ENCODE results near the gene HEY2. TPM values are rescaled to one million over a fixed set of nuclear protein-coding genes. Genes with fewer than 3 reads are reported as not detected.
"Not testable (repeated sequence)": the region's sequence is repeated elsewhere in the genome, so short reads cannot be mapped to it uniquely, and the experiment has no call there.

Gene HEY2
- total and polyA plus RNA-seq, 3 experiments from 2014 or later, result 0.09 to 0.20 (median 0.09) TPM

DNA sequence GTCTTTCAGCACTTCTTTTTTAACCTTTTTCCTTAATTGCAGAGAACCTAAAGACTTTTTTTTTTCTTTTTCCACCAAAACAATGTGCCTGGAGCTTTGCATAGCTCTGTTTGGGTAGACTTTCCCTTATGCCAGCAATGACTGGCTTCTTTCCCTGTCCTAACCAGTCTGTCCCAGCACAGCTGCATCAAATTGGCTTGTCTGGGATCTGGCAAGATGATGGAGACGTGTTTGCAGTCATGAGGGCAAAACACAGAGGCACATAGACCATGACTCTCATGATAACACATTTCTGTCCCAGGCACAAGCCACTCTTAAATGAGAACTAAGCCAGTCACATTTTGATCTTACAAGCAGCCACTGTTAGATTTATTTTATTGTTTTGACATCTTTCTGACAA is 16.5 kb downstream of the HEY2 start:
- POLR2A ChIA-PET, result no interaction called here
- no peaks in the 10 kb centered on the region for H3K36me3 ChIP-seq (ENCODE audit: insufficient read depth, low read length)
- peaks cover 6% of the 10 kb centered on the region for H3K27me3 ChIP-seq (ENCODE audit: insufficient read depth, low read length, poor library complexity, severe bottlenecking)
- CTCF ChIA-PET, result interaction anchor here (1.1 kb wide), 1 partner anchor 455 kb away, joined by 4 read pairs; no protein-coding TSS in a partner anchor
- no peaks in the 10 kb centered on the region for H3K9me3 ChIP-seq (ENCODE audit: low read length)
- no peak for DNase-seq
- peaks cover 9 to 49% of the 10 kb centered on the region in 2 donors for H3K27me3 Mint-ChIP-seq
- H3K4me1 Mint-ChIP-seq, result no peaks in the 10 kb centered on the region
- H3K4me1 ChIP-seq (ENCODE audit: insufficient read depth, low read length), result no peaks in the 10 kb centered on the region
- no peak overlapping the region for H3K4me3 Mint-ChIP-seq
- H3K4me3 ChIP-seq (ENCODE audit: low read length), result no peak overlapping the region
- no peaks in the 10 kb centered on the region for H3K9me3 Mint-ChIP-seq
- no peak overlapping the region for H3K27ac ChIP-seq (ENCODE audit: low read depth, low read length)
- H3K36me3 Mint-ChIP-seq, result no peaks in the 10 kb centered on the region
- no peak overlapping the region for H3K27ac Mint-ChIP-seq

DNA sequence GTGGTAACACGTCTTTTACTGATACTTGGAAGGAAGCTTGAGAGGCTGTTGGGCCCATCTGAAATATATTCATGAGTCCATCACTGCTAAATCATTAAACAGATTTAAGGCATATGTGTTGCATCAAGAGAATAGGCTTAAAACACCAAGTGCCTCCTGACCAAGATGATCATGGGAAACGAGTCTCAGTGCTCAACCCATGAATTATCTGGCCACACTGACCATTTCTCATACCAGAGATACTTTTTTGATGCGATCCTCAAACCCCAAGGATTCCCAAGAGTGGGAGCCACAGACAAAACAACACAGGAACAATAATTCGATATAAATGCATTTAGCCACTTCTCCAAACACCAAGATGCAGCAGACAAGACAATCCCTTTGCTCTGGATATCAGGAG is 17.2 kb downstream of the HEY2 start:
- no peak for DNase-seq
- Mint-ChIP-seq H3K36me3 (no peaks in the 10 kb centered on the region), H3K27ac (no peak overlapping the region), H3K27me3 (peaks cover 9 to 44% of the 10 kb centered on the region in 2 donors), H3K4me3 (no peak overlapping the region), H3K4me1 (no peaks in the 10 kb centered on the region), H3K9me3 (no peaks in the 10 kb centered on the region)
- CTCF ChIA-PET, result interaction anchor here (1.1 to 1.6 kb wide), 4 partner anchors 12 to 455 kb away, joined by 3 to 6 read pairs (median 4); partner anchors contain the start of gene HINT3
- Histone ChIP-seq H3K27me3 (ENCODE audit: insufficient read depth, low read length, poor library complexity, severe bottlenecking) (peaks cover 2% of the 10 kb centered on the region), H3K27ac (ENCODE audit: low read depth, low read length) (no peak overlapping the region), H3K36me3 (ENCODE audit: insufficient read depth, low read length) (no peaks in the 10 kb centered on the region), H3K4me1 (ENCODE audit: insufficient read depth, low read length) (no peaks in the 10 kb centered on the region), H3K9me3 (ENCODE audit: low read length) (no peaks in the 10 kb centered on the region), H3K4me3 (ENCODE audit: low read length) (no peak overlapping the region)
- POLR2A ChIA-PET, result no interaction called here

DNA sequence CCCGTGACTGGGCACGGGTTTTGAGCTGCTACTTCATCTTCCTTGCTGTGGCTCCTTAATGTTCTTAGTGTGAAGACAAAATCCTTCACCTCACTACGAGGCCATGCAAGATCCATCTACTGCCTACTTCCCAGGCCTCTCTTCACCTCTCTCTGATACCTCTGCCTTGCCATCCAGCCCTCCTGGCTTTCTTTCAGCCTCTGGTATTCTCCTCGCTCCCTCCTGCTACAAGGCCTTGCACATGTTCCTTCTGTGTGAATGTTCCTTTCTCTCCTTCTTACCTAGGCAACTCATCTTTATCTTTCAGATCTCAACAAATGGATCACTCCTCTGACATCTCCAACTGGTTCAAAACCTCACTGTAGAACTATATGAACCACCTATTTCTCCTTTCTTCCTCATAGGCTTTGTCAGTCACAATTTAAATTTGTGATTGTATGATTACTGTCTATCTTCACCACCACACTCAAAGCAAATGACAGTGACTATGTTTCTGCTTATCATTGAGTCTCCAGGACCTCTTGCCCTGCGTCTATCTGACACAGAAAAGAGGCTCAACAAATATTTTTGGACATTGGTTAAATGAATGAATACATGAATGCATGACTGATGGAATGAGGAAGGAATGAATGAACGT is 19.8 kb downstream of the HEY2 start:
- no peaks in the 10 kb centered on the region for H3K9me3 Mint-ChIP-seq
- no peaks in the 10 kb centered on the region for H3K27me3 ChIP-seq (ENCODE audit: insufficient read depth, low read length, poor library complexity, severe bottlenecking)
- no peak overlapping the region for H3K4me3 Mint-ChIP-seq
- H3K36me3 ChIP-seq (ENCODE audit: insufficient read depth, low read length), result no peaks in the 10 kb centered on the region
- ChIA-PET CTCF (interaction anchor here (0.6 to 2.2 kb wide), 2 partner anchors 458 to 473 kb away, joined by 3 to 12 read pairs; no protein-coding TSS in a partner anchor), POLR2A (no interaction called here)
- H3K9me3 ChIP-seq (ENCODE audit: low read length), result no peaks in the 10 kb centered on the region
- no peak overlapping the region for H3K27ac ChIP-seq (ENCODE audit: low read depth, low read length)
- H3K4me3 ChIP-seq (ENCODE audit: low read length), result no peak overlapping the region
- no peak for DNase-seq
- no peak overlapping the region for H3K27ac Mint-ChIP-seq
- peaks cover 8 to 39% of the 10 kb centered on the region in 2 donors for H3K27me3 Mint-ChIP-seq
- no peaks in the 10 kb centered on the region for H3K4me1 Mint-ChIP-seq
- H3K36me3 Mint-ChIP-seq, result no peaks in the 10 kb centered on the region
- H3K4me1 ChIP-seq (ENCODE audit: insufficient read depth, low read length), result no peaks in the 10 kb centered on the region

DNA sequence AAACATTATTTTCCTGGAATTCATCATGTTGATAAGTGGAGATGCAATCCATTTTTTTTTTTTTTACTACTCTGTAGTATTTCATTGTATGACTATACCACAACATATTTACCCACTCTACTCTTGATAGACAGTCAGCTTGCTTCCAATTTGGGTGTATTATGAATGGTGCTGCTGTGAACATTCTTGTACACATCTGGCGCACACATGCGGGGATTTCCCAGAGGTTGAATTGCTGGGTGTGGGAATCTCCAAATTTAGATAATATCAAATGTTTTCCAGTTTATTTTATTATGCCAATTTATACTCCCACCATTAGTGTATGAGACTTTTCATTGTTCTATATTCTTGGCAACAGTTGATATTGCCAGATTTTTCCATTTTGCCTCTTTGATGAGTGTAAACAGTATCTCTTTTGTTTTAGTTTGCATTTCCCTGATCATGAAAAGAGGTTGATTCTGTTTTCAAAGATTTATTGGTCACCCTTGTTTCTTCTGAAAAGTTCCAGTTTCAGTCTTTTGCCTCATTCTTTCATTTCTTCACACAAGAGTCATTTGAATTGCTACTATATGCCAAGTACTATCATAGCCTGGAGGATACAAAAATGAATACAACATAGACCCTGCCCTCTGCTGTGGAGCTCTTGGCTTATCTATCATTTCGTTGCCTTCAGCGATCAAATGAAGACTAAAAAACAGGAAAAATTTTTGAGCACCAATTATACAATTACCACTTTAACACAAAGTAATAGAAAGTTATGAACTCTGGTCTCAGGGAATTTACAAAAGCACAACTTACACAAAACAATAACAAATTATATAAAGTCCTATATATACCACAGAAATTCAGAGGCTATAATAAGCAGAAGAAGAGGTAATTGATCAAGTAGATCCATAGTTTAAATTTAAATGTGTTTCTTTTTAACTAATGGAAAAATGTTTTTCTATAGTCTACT is 24.2 kb downstream of the HEY2 start:
- H3K4me3 ChIP-seq (ENCODE audit: low read length), result no peak overlapping the region
- Mint-ChIP-seq H3K4me1 (peaks cover 0 to 6% (median 3%) of the 10 kb centered on the region in 3 donors), H3K27ac (no peak overlapping the region), H3K36me3 (no peaks in the 10 kb centered on the region), H3K4me3 (no peak overlapping the region), H3K27me3 (peaks cover 5 to 10% of the 10 kb centered on the region in 2 donors), H3K9me3 (no peaks in the 10 kb centered on the region)
- H3K4me1 ChIP-seq (ENCODE audit: insufficient read depth, low read length), result no peaks in the 10 kb centered on the region
- no peak overlapping the region for H3K27ac ChIP-seq (ENCODE audit: low read depth, low read length)
- no peaks in the 10 kb centered on the region for H3K9me3 ChIP-seq (ENCODE audit: low read length)
- H3K36me3 ChIP-seq (ENCODE audit: insufficient read depth, low read length), result no peaks in the 10 kb centered on the region
- ChIA-PET POLR2A (no interaction called here), CTCF (no interaction called here)
- no peaks in the 10 kb centered on the region for H3K27me3 ChIP-seq (ENCODE audit: insufficient read depth, low read length, poor library complexity, severe bottlenecking)
- no peak for DNase-seq

DNA sequence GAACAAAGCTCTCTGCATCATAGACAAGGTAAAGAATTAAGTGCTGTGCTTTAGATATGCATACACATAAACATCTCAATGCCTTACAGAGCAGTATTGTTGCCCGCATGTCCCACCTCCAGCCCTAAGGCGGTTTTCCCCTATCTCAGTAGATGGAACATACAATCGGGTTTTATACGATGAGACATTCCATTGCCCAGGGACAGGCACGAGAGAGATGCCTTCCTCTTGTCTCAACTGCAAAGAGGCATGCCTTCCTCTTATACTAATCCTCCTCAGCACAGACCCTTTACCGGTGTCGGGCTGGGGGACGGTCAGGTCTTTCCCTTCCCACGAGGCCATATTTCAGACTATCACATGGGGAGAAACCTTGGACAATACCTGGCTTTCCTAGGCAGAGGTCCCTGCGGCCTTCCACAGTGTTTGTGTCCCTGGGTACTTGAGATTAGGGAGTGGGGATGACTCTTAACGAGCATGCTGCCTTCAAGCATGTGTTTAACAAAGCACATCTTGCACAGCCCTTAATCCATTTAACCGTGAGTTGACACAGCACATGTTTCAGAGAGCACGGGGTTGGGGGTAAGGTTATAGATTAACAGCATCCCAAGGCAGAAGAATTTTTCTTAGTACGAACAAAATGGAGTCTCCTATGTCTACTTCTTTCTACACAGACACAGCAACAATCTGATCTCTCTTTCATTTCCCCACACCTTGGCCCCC is 26.8 kb downstream of the HEY2 start:
- H3K36me3 ChIP-seq (ENCODE audit: insufficient read depth, low read length); H3K4me1 Mint-ChIP-seq; H3K27ac ChIP-seq (ENCODE audit: low read depth, low read length); H3K27me3 ChIP-seq (ENCODE audit: insufficient read depth, low read length, poor library complexity, severe bottlenecking); H3K36me3 Mint-ChIP-seq; H3K4me1 ChIP-seq (ENCODE audit: insufficient read depth, low read length); H3K27me3 Mint-ChIP-seq; H3K9me3 ChIP-seq (ENCODE audit: low read length); H3K9me3 Mint-ChIP-seq; H3K4me3 ChIP-seq (ENCODE audit: low read length); DNase-seq; POLR2A ChIA-PET: not testable (repeated sequence)
- Mint-ChIP-seq H3K4me3 (peak overlapping the region in 1 of 7 donors; percentile 47), H3K27ac (peak overlapping the region in 1 of 8 donors; percentile 14)
- CTCF ChIA-PET, result interaction anchor here (3.5 kb wide), 1 partner anchor 181 kb away, joined by 15 read pairs; the partner anchor contains the start of gene HINT3

DNA sequence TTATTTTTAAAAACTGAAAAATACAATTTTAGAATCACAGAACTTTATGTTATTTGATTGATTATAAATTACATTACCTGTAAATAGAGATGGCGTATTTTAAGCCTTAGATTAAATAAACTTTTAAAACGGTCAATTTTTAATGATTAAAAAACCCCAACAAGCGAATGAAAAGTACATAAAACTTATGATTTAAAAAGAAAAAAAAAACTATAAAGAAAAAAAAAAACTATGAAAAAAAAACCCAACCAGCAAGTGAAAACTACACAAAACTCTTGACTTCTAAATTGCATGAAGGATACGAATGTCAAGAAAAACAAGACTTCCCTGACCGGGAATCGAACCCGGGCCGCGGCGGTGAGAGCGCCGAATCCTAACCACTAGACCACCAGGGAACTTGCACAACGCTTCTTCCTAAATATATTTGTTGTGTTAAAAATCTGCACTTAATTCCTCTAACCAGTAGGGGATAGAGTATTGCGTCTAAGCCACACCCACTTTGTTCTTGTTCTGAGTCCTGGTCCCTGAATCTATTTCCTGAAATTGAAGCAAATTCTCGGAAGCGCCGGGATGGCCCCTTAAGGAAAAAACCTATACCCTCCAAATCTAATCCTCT is 30.6 kb downstream of the HEY2 start:
- Histone ChIP-seq H3K4me1 (ENCODE audit: insufficient read depth, low read length) (peaks cover 17% of the 10 kb centered on the region), H3K9me3 (ENCODE audit: low read length) (no peaks in the 10 kb centered on the region), H3K27me3 (ENCODE audit: insufficient read depth, low read length, poor library complexity, severe bottlenecking) (no peaks in the 10 kb centered on the region), H3K36me3 (ENCODE audit: insufficient read depth, low read length) (no peaks in the 10 kb centered on the region), H3K4me3 (ENCODE audit: low read length) (peak overlapping the region; percentile 86), H3K27ac (ENCODE audit: low read depth, low read length) (peak overlapping the region; percentile 94)
- ChIA-PET POLR2A (interaction anchor here (1.0 to 3.6 kb wide), 8 partner anchors 11 to 206 kb away, joined by 3 to 188 read pairs (median 8); partner anchors contain the start of genes HINT3, NCOA7 and TRMT11), CTCF (interaction anchor here (0.9 to 3.5 kb wide), 12 partner anchors 10 to 1522 kb away, joined by 3 to 78 read pairs (median 6); partner anchors contain the start of genes HINT3, NCOA7 and TRMT11)
- no peak overlapping the region for H3K27ac Mint-ChIP-seq
- H3K27me3 Mint-ChIP-seq, result no peaks in the 10 kb centered on the region
- no peak overlapping the region for H3K4me3 Mint-ChIP-seq
- H3K36me3 Mint-ChIP-seq, result no peaks in the 10 kb centered on the region
- no peaks in the 10 kb centered on the region for H3K9me3 Mint-ChIP-seq
- peak; percentile 75 to 94 (median 90) for DNase-seq
- peaks cover 0 to 11% (median 10%) of the 10 kb centered on the region in 3 donors for H3K4me1 Mint-ChIP-seq

- peaks cover 0 to under 1% (median 0%) of the 10 kb centered on the region in 3 donors for H3K36me3 Mint-ChIP-seq
- Histone ChIP-seq H3K4me3 (ENCODE audit: low read length) (peak overlapping the region; percentile 86), H3K9me3 (ENCODE audit: low read length) (no peaks in the 10 kb centered on the region), H3K36me3 (ENCODE audit: insufficient read depth, low read length) (no peaks in the 10 kb centered on the region), H3K4me1 (ENCODE audit: insufficient read depth, low read length) (peaks cover 17% of the 10 kb centered on the region), H3K27me3 (ENCODE audit: insufficient read depth, low read length, poor library complexity, severe bottlenecking) (no peaks in the 10 kb centered on the region), H3K27ac (ENCODE audit: low read depth, low read length) (peak overlapping the region; percentile 94)
- ChIA-PET POLR2A (interaction anchor here (0.6 to 3.6 kb wide), 13 partner anchors 10 to 206 kb away, joined by 3 to 188 read pairs (median 4); partner anchors contain the start of genes HINT3, NCOA7 and TRMT11), CTCF (interaction anchor here (0.8 to 3.0 kb wide), 16 partner anchors 10 to 1522 kb away, joined by 3 to 78 read pairs (median 4); partner anchors contain the start of genes HDDC2, HINT3, NCOA7 and TRMT11)
- H3K27me3 Mint-ChIP-seq, result no peaks in the 10 kb centered on the region
- no peak overlapping the region for H3K4me3 Mint-ChIP-seq
- peak; percentile 25 to 73 (median 69) for DNase-seq
- peaks cover 0 to 11% (median 10%) of the 10 kb centered on the region in 3 donors for H3K4me1 Mint-ChIP-seq
- no peaks in the 10 kb centered on the region for H3K9me3 Mint-ChIP-seq
- no peak overlapping the region for H3K27ac Mint-ChIP-seq
These were observed 31.3 kb downstream of the HEY2 start for GRCh38 chr6:125780540-125781313.

Measured in CD8-positive, alpha-beta memory T cell (primary cell).